ENCODE results near the gene HIGD2A. TPM values are rescaled to one million over a fixed set of nuclear protein-coding genes. Genes with fewer than 3 reads are reported as not detected.

Gene HIGD2A
- total and polyA plus RNA-seq, 4 donors: 18.4 to 127 (median 67.8) TPM

DNA sequence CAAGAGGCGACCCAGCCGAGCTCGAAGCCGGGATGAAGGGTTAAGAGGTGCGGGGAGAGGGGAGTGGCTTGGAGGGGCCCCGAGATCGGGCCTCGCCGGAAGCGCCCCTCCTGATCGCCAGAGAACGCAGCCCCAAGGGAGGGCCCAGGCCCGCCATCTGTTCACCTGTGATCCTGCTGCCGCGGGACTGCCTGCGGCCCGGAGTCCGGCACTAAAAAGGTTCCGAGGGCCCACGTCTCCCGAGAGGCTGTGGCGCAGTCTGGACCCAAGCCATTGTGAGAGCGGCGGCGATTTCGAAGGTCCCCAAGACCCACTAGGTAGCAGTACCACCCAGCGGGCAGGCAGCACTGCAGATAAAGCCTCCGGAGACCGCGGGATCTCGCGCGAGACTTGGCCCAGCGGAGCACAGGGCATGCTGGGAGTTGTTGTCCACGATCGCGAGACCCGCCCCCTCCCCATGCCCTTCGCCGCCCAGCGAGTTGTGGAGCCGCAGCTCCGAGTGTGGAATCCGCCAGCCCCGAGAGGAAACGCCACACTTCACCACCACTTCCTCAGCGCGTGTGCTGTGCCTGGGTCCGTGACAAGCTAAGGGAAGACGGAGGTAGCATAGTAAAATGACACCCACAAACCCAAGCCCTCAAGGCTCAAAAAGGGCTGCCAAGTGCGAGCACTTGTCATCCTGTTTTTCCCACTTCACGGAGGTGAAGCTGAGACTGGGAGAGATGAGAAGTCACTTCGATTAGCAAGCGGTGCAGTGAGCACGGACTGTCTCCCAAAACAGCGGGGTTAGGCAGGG lies 26.9 kb upstream of the HIGD2A start, which contains the start of gene KIAA1191:
TSS of gene KIAA1191 (minus strand) at position 328 of the 796 bp plus-strand sequence. CDS start 2,256 bp downstream, outside the sequence.
- TF ChIP-seq, protein P1, sequence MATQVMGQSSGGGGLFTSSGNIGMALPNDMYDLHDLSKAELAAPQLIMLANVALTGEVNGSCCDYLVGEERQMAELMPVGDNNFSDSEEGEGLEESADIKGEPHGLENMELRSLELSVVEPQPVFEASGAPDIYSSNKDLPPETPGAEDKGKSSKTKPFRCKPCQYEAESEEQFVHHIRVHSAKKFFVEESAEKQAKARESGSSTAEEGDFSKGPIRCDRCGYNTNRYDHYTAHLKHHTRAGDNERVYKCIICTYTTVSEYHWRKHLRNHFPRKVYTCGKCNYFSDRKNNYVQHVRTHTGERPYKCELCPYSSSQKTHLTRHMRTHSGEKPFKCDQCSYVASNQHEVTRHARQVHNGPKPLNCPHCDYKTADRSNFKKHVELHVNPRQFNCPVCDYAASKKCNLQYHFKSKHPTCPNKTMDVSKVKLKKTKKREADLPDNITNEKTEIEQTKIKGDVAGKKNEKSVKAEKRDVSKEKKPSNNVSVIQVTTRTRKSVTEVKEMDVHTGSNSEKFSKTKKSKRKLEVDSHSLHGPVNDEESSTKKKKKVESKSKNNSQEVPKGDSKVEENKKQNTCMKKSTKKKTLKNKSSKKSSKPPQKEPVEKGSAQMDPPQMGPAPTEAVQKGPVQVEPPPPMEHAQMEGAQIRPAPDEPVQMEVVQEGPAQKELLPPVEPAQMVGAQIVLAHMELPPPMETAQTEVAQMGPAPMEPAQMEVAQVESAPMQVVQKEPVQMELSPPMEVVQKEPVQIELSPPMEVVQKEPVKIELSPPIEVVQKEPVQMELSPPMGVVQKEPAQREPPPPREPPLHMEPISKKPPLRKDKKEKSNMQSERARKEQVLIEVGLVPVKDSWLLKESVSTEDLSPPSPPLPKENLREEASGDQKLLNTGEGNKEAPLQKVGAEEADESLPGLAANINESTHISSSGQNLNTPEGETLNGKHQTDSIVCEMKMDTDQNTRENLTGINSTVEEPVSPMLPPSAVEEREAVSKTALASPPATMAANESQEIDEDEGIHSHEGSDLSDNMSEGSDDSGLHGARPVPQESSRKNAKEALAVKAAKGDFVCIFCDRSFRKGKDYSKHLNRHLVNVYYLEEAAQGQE (IDR thresholded peaks at IDR 0.05): peak; percentile 87
- TF ChIP-seq NR2F2 (IDR thresholded peaks at IDR 0.05): peak; percentile 34
- no peak for TF ChIP-seq FOXA2 (IDR thresholded peaks at IDR 0.05)
- TF ChIP-seq HNF4A (conservative IDR thresholded peaks at IDR 0.05): no peak
- peak; percentile 68 to 70 for TF ChIP-seq RAD21 (IDR thresholded peaks at IDR 0.05)
- TF ChIP-seq, protein P2, sequence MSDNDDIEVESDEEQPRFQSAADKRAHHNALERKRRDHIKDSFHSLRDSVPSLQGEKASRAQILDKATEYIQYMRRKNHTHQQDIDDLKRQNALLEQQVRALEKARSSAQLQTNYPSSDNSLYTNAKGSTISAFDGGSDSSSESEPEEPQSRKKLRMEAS (IDR thresholded peaks at IDR 0.05): peak; percentile 65
- TF ChIP-seq, protein P3, sequence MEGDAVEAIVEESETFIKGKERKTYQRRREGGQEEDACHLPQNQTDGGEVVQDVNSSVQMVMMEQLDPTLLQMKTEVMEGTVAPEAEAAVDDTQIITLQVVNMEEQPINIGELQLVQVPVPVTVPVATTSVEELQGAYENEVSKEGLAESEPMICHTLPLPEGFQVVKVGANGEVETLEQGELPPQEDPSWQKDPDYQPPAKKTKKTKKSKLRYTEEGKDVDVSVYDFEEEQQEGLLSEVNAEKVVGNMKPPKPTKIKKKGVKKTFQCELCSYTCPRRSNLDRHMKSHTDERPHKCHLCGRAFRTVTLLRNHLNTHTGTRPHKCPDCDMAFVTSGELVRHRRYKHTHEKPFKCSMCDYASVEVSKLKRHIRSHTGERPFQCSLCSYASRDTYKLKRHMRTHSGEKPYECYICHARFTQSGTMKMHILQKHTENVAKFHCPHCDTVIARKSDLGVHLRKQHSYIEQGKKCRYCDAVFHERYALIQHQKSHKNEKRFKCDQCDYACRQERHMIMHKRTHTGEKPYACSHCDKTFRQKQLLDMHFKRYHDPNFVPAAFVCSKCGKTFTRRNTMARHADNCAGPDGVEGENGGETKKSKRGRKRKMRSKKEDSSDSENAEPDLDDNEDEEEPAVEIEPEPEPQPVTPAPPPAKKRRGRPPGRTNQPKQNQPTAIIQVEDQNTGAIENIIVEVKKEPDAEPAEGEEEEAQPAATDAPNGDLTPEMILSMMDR (IDR thresholded peaks at IDR 0.05; ENCODE audit: low read depth, low read length, missing input control): no peak
- TF ChIP-seq EGR1 (IDR thresholded peaks at IDR 0.05; ENCODE audit: low read depth in 2 of 2): no peak
- TF ChIP-seq YY1 (IDR thresholded peaks at IDR 0.05): peak; percentile 77
- TF ChIP-seq, protein P4, sequence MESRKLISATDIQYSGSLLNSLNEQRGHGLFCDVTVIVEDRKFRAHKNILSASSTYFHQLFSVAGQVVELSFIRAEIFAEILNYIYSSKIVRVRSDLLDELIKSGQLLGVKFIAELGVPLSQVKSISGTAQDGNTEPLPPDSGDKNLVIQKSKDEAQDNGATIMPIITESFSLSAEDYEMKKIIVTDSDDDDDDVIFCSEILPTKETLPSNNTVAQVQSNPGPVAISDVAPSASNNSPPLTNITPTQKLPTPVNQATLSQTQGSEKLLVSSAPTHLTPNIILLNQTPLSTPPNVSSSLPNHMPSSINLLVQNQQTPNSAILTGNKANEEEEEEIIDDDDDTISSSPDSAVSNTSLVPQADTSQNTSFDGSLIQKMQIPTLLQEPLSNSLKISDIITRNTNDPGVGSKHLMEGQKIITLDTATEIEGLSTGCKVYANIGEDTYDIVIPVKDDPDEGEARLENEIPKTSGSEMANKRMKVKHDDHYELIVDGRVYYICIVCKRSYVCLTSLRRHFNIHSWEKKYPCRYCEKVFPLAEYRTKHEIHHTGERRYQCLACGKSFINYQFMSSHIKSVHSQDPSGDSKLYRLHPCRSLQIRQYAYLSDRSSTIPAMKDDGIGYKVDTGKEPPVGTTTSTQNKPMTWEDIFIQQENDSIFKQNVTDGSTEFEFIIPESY (IDR thresholded peaks at IDR 0.05): peak; percentile 100
- TF ChIP-seq GABPA (IDR thresholded peaks at IDR 0.05 in 1 of 2, conservative IDR thresholded peaks at IDR 0.05 in 1 of 2): peak in 1 of 2 donors; percentile 44
- TF ChIP-seq HNF4G (IDR thresholded peaks at IDR 0.05): no peak
- TF ChIP-seq SP1 (IDR thresholded peaks at IDR 0.05): peak; percentile 49
- TF ChIP-seq TAF1 (conservative IDR thresholded peaks at IDR 0.05): peak; percentile 86
- Histone ChIP-seq H3K4me1 (ENCODE audit: control insufficient read depth in 4 of 4, insufficient read depth in 4 of 4, low read length in 3 of 4) (peaks cover 6 to 34% (median 15%) of the 10 kb centered on the region in 4 donors), H3K9me3 (ENCODE audit: control insufficient read depth in 4 of 4, low read length in 3 of 4) (no peaks in the 10 kb centered on the region), H3K27ac (ENCODE audit: low read depth in 1 of 2, low read length in 2 of 2) (peak within 1 kb of the TSS; percentile 22 to 82), H3K36me3 (ENCODE audit: control insufficient read depth in 4 of 4, insufficient read depth in 3 of 4, low read depth in 1 of 4, low read length in 3 of 4) (peaks cover 0 to 6% (median 3%) of the 10 kb centered on the region in 4 donors), H3K4me3 (ENCODE audit: low read depth in 1 of 3, low read length in 3 of 3) (peak within 1 kb of the TSS; percentile 68 to 97 (median 90)), H3K9ac (ENCODE audit: low read depth in 1 of 2, low read length in 2 of 2) (peak within 1 kb of the TSS; percentile 68 to 96), H3K27me3 (ENCODE audit: control insufficient read depth in 4 of 4, insufficient read depth in 4 of 4, low read length in 3 of 4) (no peaks in the 10 kb centered on the region)
- DNase-seq (ENCODE audit: low spot score): peak; percentile 92
- 1% methylated on average over 56 of the region's 56 CpGs for WGBS

DNA sequence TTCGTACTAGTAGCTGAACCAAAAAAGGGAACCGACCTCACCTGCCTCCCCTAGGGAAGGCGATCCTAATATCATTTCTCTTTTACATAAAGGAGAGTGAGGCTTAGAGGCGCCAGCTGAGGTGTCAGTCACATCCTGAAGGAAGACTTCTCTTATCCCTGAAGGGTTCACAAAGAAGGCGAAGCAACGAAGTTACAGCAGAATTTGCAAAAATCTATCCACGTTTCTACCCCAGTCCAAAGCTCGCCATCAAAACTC lies 26.4 kb upstream of the HIGD2A start:
- Histone ChIP-seq H3K9me3 (ENCODE audit: control insufficient read depth in 4 of 4, low read length in 3 of 4) (no peaks in the 10 kb centered on the region), H3K4me1 (ENCODE audit: control insufficient read depth in 4 of 4, insufficient read depth in 4 of 4, low read length in 3 of 4) (peaks cover 6 to 32% (median 15%) of the 10 kb centered on the region in 4 donors), H3K27me3 (ENCODE audit: control insufficient read depth in 4 of 4, insufficient read depth in 4 of 4, low read length in 3 of 4) (no peaks in the 10 kb centered on the region), H3K27ac (ENCODE audit: low read depth in 1 of 2, low read length in 2 of 2) (peak overlapping the region in 1 of 2 donors; percentile 82), H3K4me3 (ENCODE audit: low read depth in 1 of 3, low read length in 3 of 3) (peak overlapping the region in 2 of 3 donors; percentile 48 to 68), H3K9ac (ENCODE audit: low read depth in 1 of 2, low read length in 2 of 2) (no peak overlapping the region), H3K36me3 (ENCODE audit: control insufficient read depth in 4 of 4, insufficient read depth in 3 of 4, low read depth in 1 of 4, low read length in 3 of 4) (peaks cover 0 to 6% (median 2%) of the 10 kb centered on the region in 4 donors)
- no peak for DNase-seq (ENCODE audit: low spot score)
- WGBS: 73% methylated on average over 8 of the region's 8 CpGs
- TF ChIP-seq, protein P2 (IDR thresholded peaks at IDR 0.05): no peak
- no peak for TF ChIP-seq JUND (IDR thresholded peaks at IDR 0.05)
- TF ChIP-seq, protein P3 (IDR thresholded peaks at IDR 0.05; ENCODE audit: low read depth, low read length, missing input control): no peak
- no peak for TF ChIP-seq YY1 (IDR thresholded peaks at IDR 0.05)
- no peak for TF ChIP-seq NR2F2 (IDR thresholded peaks at IDR 0.05)
- TF ChIP-seq GABPA (IDR thresholded peaks at IDR 0.05 in 1 of 2, conservative IDR thresholded peaks at IDR 0.05 in 1 of 2): no peak
- TF ChIP-seq, protein P1 (IDR thresholded peaks at IDR 0.05): no peak
- no peak for TF ChIP-seq EGR1 (IDR thresholded peaks at IDR 0.05; ENCODE audit: low read depth in 2 of 2)
- no peak for TF ChIP-seq FOXA2 (IDR thresholded peaks at IDR 0.05)
- no peak for TF ChIP-seq SP1 (IDR thresholded peaks at IDR 0.05)

Data from liver (tissue), 9 donors.